Heart right ventricle (tissue), 16 donors: Measurements from ENCODE around the gene ACSM3. TPM values are rescaled to one million over a fixed set of nuclear protein-coding genes. Genes with fewer than 3 reads are reported as not detected.

Source experiments
- ATAC-seq, 8 donors: fragments of 200-7000 bp; cut with Tn5 transposase; one replicate each; pipeline ENCODE4 v1.9.1; 2020; ENCODE audit warnings: mild to moderate bottlenecking in 8 of 8, moderate library complexity in 8 of 8, moderate number of reproducible peaks in 1 of 8
- DNase-seq, 2 donors: peaks; one replicate each; pipeline ENCODE4 v3.0.0-alpha.2; 2020
- H3K27ac ChIP-seq, 10 donors: fragments of 200-600 bp; sonication (generic) in 2 of 10; one replicate each; pipeline versions ENCODE4 v1.5.0 to v1.8.0; 2020 to 2022; ENCODE audit warnings: mild to moderate bottlenecking in 3 of 10
- H3K27me3 ChIP-seq, 7 donors: fragments of 200-600 bp; one replicate each; pipeline ENCODE4 v1.8.0; 2021 to 2022; ENCODE audit warnings: mild to moderate bottlenecking in 2 of 7
- H3K36me3 ChIP-seq, 9 donors: fragments of 200-600 bp; sonication (generic) in 1 of 9; one replicate each; pipeline versions ENCODE4 v1.5.0 to v1.8.0; 2020 to 2022; ENCODE audit warnings: mild to moderate bottlenecking in 2 of 9
- H3K4me1 ChIP-seq, 9 donors: fragments of 200-600 bp; sonication (generic) in 1 of 9; one replicate each; pipeline versions ENCODE4 v1.5.0 to v1.8.0; 2020 to 2022; ENCODE audit warnings: mild to moderate bottlenecking in 4 of 9
- H3K4me3 ChIP-seq, 10 donors: fragments of 200-600 bp; sonication (generic) in 2 of 10; one replicate each; pipeline versions ENCODE4 v1.5.0 to v1.8.0; 2020 to 2022; ENCODE audit warnings: mild to moderate bottlenecking in 7 of 10, moderate library complexity in 2 of 10
- H3K9me3 ChIP-seq, 11 donors: fragments of 200-600 bp in 10 of 11; sonication (generic) in 2 of 11; one replicate each; pipeline versions ENCODE4 v1.5.0 to v1.8.0; 2013 to 2022; ENCODE audit warnings: mild to moderate bottlenecking in 2 of 11, control low read depth in 1 of 11, moderate library complexity in 1 of 11
- WGBS, 2 donors: extraction: QIAGEN DNeasy Blood & Tissue Kit; methylation state at CpG; one replicate each; pipeline ENCODE4 v1.1.7; 2013; ENCODE audit warnings: inconsistent platforms in 1 of 2; 5-methylcytosine and 5-hydroxymethylcytosine counted together
- intact Hi-C, 10 donors: fragments of 100-400 bp; cut with DNase I; formaldehyde crosslinking; loops; one replicate each; pipeline versions ENCODE4 v1.11.1 to v1.14.2; 2022
- polyA plus RNA-seq, 2 donors: library from polyadenylated mRNA; stranded (reverse); fragments of 200-250 nt; gene quantifications; one replicate each; pipeline ENCODE4 v1.2.3, GENCODE V29; 2013
- total RNA-seq, 10 donors: library from RNA; stranded (reverse); fragmentation: NEBNext Ultra II Directional in 3 of 10; extraction: Animal tissue kit (Norgen Biotek cat#: 25700) in 3 of 10; gene quantifications; one replicate each; pipeline versions ENCODE4 v1.2.1 to v1.2.4, GENCODE V29; 2021 to 2023
- TF ChIP-seq, protein P1 (sequence below), 9 donors: fragments of 200-600 bp; sonication (generic) in 2 of 9; IDR thresholded peaks; one replicate each; pipeline versions ENCODE4 v1.5.0 to v1.8.0; 2021 to 2022; ENCODE audit warnings: antibody characterized with exemption in 9 of 9, mild to moderate bottlenecking in 5 of 9, moderate library complexity in 1 of 9
- donor health status: Arrhythmogenic right ventricular cardiomyopathy.
- donor health status: ischemic (EF 13 %, LVEDD 7.1; RV severe dilation, severe dysfunction).
- donor health status: healthy with polysubstance abuse.
- donor health status: DM: no; HTN: yes; CAD: no.
- donor health status: DM: no; HTN: no; CAD: no.
- donor health status: ischemic (EF 25% LVEDD 6.9; RV normal size, moderate dysfunction).
- donor health status: ischemic (EF 25% LVEDD 5.7; RV mildly dilated, moderate dysfunction).
- donor health status: healthy.
- donor health status: DM: yes; HTN: yes; CAD: no.
- donor health status: Ischemic cardiomyopathy.
- donor health status: ischemic (EF 35%, LVEDD 5.7; RV mildly dilated, moderate dysfunction).
- donor health status: nonischemic (EF 11% LVEDD 7.7; RV severe dilation, severe dysfunction).
- donor health status: DM: yes; HTN: yes; CAD: no.
- donor health status: PGD.
- donor health status: ischemic (EF 29% LVEDD 5.4; RV normal size, mild dysfunction).
- donor health status: nonischemic (EF 23%, LVEDD 6.1; RV moderate dilation, normal function).

ACSM3 gene
- total and polyA plus RNA-seq, 12 donors = 2.3 to 45.1 (median 5.9) TPM

- H3K36me3 ChIP-seq = peaks cover 0 to 26% (median 0%) of the 10 kb centered on the region in 9 donors
- H3K27me3 ChIP-seq = no peaks in the 10 kb centered on the region
- H3K27ac ChIP-seq = no peak overlapping the region
- H3K9me3 ChIP-seq = no peaks in the 10 kb centered on the region
- DNase-seq (no peak), ATAC-seq (no peak)
- TF ChIP-seq, protein P1, sequence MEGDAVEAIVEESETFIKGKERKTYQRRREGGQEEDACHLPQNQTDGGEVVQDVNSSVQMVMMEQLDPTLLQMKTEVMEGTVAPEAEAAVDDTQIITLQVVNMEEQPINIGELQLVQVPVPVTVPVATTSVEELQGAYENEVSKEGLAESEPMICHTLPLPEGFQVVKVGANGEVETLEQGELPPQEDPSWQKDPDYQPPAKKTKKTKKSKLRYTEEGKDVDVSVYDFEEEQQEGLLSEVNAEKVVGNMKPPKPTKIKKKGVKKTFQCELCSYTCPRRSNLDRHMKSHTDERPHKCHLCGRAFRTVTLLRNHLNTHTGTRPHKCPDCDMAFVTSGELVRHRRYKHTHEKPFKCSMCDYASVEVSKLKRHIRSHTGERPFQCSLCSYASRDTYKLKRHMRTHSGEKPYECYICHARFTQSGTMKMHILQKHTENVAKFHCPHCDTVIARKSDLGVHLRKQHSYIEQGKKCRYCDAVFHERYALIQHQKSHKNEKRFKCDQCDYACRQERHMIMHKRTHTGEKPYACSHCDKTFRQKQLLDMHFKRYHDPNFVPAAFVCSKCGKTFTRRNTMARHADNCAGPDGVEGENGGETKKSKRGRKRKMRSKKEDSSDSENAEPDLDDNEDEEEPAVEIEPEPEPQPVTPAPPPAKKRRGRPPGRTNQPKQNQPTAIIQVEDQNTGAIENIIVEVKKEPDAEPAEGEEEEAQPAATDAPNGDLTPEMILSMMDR (IDR thresholded peaks at IDR 0.05) = no peak
- H3K4me3 ChIP-seq = no peak overlapping the region
- no peaks in the 10 kb centered on the region for H3K4me1 ChIP-seq
- intact Hi-C loops = no loop called here
- 79 to 90% methylated on average over 3 of the region's 3 CpGs for WGBS, 2 donors
Observed at GRCh38 chr16:20727181-20727580, 36.6 kb upstream of the ACSM3 start.

DNA sequence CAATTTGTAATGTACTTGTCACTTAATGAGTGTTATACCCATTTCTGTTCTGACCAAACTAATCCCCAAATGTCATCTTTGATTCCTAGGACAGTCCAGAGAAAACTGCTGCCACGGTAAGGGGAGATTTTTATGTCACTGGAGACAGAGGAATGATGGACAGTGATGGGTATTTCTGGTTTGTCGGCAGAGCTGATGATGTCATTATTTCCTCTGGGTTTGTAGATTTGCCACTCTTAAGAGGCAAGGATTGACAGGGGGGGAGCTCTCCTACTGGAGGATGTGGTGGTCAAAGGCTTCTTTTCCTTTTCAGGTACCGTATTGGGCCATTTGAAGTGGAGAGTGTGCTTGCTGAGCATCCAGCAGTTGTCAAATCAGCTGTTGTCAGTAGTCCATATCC lies 34.7 kb upstream of the ACSM3 start:
- Histone ChIP-seq H3K4me1 (peaks cover 0 to under 1% (median 0%) of the 10 kb centered on the region in 9 donors), H3K27me3 (no peaks in the 10 kb centered on the region), H3K4me3 (no peak overlapping the region), H3K36me3 (peaks cover 0 to 34% (median 3%) of the 10 kb centered on the region in 9 donors), H3K9me3 (no peaks in the 10 kb centered on the region), H3K27ac (no peak overlapping the region)
- 73 to 74% methylated on average over 3 of the region's 3 CpGs for WGBS, 2 donors
- TF ChIP-seq, protein P1 (IDR thresholded peaks at IDR 0.05) = no peak
- DNase-seq = no peak
- intact Hi-C loops = no loop called here
- ATAC-seq = no peak

GRCh38 chr16:20734056-20734455 lies 29.8 kb upstream of the ACSM3 start:
- ATAC-seq (no peak), DNase-seq (no peak)
- TF ChIP-seq, protein P1 (IDR thresholded peaks at IDR 0.05) = no peak
- H3K4me1 ChIP-seq = peaks cover 0 to 10% (median 7%) of the 10 kb centered on the region in 9 donors
- WGBS, 2 donors = 82 to 86% methylated on average over 3 of the region's 3 CpGs
- H3K9me3 ChIP-seq = no peaks in the 10 kb centered on the region
- no peak overlapping the region for H3K27ac ChIP-seq
- intact Hi-C loops = no loop called here
- peaks cover 0 to 77% (median 43%) of the 10 kb centered on the region in 9 donors for H3K36me3 ChIP-seq
- H3K27me3 ChIP-seq = no peaks in the 10 kb centered on the region
- H3K4me3 ChIP-seq = no peak overlapping the region

DNA sequence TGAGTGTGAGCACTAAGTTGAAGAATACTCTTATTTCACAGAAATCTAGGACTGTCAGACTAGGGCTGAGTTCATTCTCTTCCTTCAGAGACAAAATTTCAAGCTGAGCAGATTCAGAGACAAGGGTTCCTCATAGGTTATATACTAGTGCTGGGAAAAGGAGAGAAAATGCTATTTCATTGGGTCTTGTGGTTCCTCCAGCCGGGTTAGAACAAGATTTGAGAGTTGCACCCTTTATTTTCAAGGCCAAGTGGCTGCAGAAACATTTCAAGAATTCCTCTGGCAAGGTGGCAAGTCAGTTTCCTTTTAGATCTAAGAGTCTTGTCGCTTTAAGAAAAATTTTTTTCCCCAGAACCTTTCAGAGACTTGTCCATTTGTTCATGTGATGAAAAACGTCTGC lies 29.0 kb upstream of the ACSM3 start:
- intact Hi-C loops = no loop called here
- WGBS, 2 donors = 56 to 61% methylated on average over 3 of the region's 3 CpGs
- peaks cover 0 to 82% (median 43%) of the 10 kb centered on the region in 9 donors for H3K36me3 ChIP-seq

More for the DNA sequence above, 29.0 kb upstream of the ACSM3 start:
- Histone ChIP-seq H3K27me3 (no peaks in the 10 kb centered on the region), H3K4me1 (peaks cover 0 to 17% (median 14%) of the 10 kb centered on the region in 9 donors), H3K4me3 (no peak overlapping the region), H3K9me3 (no peaks in the 10 kb centered on the region), H3K27ac (no peak overlapping the region)
- TF ChIP-seq, protein P1 (IDR thresholded peaks at IDR 0.05) = no peak
- no peak for DNase-seq
- ATAC-seq = no peak
